Liver (tissue), 9 donors: ENCODE results near the gene FADS1. TPM values are rescaled to one million over a fixed set of nuclear protein-coding genes. Genes with fewer than 3 reads are reported as not detected.

Experiments used
- DNase-seq: peaks from one replicate; pipeline ENCODE4 v3.0.0-alpha.2; 2017; ENCODE audit warnings: low spot score
- H3K27ac ChIP-seq, 2 donors: one replicate each; pipeline ENCODE4 v1.7.0; 2013; ENCODE audit warnings: inconsistent platforms in 2 of 2, low read length in 2 of 2, control low read depth in 1 of 2, low read depth in 1 of 2, mild to moderate bottlenecking in 1 of 2
- H3K27me3 ChIP-seq, 4 donors: one replicate each; pipeline versions ENCODE4 v1.6.1 to v1.7.0; 2013; ENCODE audit warnings: low read length in 3 of 4, inconsistent platforms in 1 of 4, mild to moderate bottlenecking in 1 of 4, moderate library complexity in 1 of 4; ENCODE audit not compliant: control insufficient read depth in 4 of 4, insufficient read depth in 4 of 4
- H3K36me3 ChIP-seq, 4 donors: one replicate each; pipeline versions ENCODE4 v1.6.1 to v1.7.0; 2013; ENCODE audit warnings: low read length in 3 of 4, mild to moderate bottlenecking in 3 of 4, low read depth in 1 of 4, moderate library complexity in 1 of 4; ENCODE audit not compliant: control insufficient read depth in 4 of 4, insufficient read depth in 3 of 4
- H3K4me1 ChIP-seq, 4 donors: one replicate each; pipeline versions ENCODE4 v1.6.1 to v1.7.0; 2013; ENCODE audit warnings: low read length in 3 of 4, mild to moderate bottlenecking in 3 of 4, moderate library complexity in 1 of 4; ENCODE audit not compliant: control insufficient read depth in 4 of 4, insufficient read depth in 4 of 4
- H3K4me3 ChIP-seq, 3 donors: one replicate each; pipeline versions ENCODE4 v1.6.1 to v1.7.0; 2013; ENCODE audit warnings: low read length in 3 of 3, control low read depth in 1 of 3, low read depth in 1 of 3, mild to moderate bottlenecking in 1 of 3
- H3K9ac ChIP-seq, 2 donors: one replicate each; pipeline ENCODE4 v1.7.0; 2013; ENCODE audit warnings: low read length in 2 of 2, mild to moderate bottlenecking in 2 of 2, moderate library complexity in 2 of 2, control low read depth in 1 of 2, low read depth in 1 of 2
- H3K9me3 ChIP-seq, 4 donors: one replicate each; pipeline versions ENCODE4 v1.6.1 to v1.7.0; 2013; ENCODE audit warnings: low read length in 3 of 4; ENCODE audit not compliant: control insufficient read depth in 4 of 4
- ATF3 ChIP-seq: IDR thresholded peaks from 2 replicates; pipeline ENCODE4 v1.6.1; 2016; ENCODE audit warnings: antibody characterized with exemption
- CTCF ChIP-seq: fragments of 150-350 bp; IDR thresholded peaks from 2 replicates; pipeline ENCODE4 v1.5.1; 2017; ENCODE audit warnings: improper control_type of control experiment, low read depth, low read length; ENCODE audit not compliant: missing input control
- EGR1 ChIP-seq, 2 donors: IDR thresholded peaks; 2 replicates each; pipeline ENCODE4 v1.6.1; 2016 to 2018; ENCODE audit warnings: antibody characterized with exemption in 2 of 2, low read depth in 2 of 2
- FOXA1 ChIP-seq: IDR thresholded peaks from 2 replicates; pipeline ENCODE4 v1.6.1; 2016; ENCODE audit warnings: antibody characterized with exemption
- FOXA2 ChIP-seq: IDR thresholded peaks from 2 replicates; pipeline ENCODE4 v1.6.1; 2016; ENCODE audit warnings: antibody characterized with exemption
- GABPA ChIP-seq, 2 donors: IDR thresholded peaks in 1 of 2; conservative IDR thresholded peaks in 1 of 2; 2 replicates each; pipeline ENCODE4 v1.6.1; 2016; ENCODE audit warnings: antibody characterized with exemption in 2 of 2, mild to moderate bottlenecking in 1 of 2, moderate library complexity in 1 of 2
- HNF4A ChIP-seq, 2 donors: conservative IDR thresholded peaks; 2 replicates each; pipeline ENCODE4 v1.6.1; 2016; ENCODE audit warnings: antibody characterized with exemption in 2 of 2, mild to moderate bottlenecking in 2 of 2
- HNF4G ChIP-seq: IDR thresholded peaks from 2 replicates; pipeline ENCODE4 v1.6.1; 2016; ENCODE audit warnings: antibody characterized with exemption
- JUND ChIP-seq, 2 donors: IDR thresholded peaks; 2 replicates each; pipeline ENCODE4 v1.6.1; 2016; ENCODE audit warnings: antibody characterized with exemption in 2 of 2
- MAX ChIP-seq: IDR thresholded peaks from 2 replicates; pipeline ENCODE4 v1.6.1; 2016; ENCODE audit warnings: antibody characterized with exemption
- NR2F2 ChIP-seq: IDR thresholded peaks from 2 replicates; pipeline ENCODE4 v1.6.1; 2016; ENCODE audit warnings: antibody characterized with exemption
- RAD21 ChIP-seq, 2 donors: IDR thresholded peaks; 2 replicates each; pipeline ENCODE4 v1.6.1; 2016; ENCODE audit warnings: antibody characterized with exemption in 2 of 2, mild to moderate bottlenecking in 2 of 2
- REST ChIP-seq: IDR thresholded peaks from 2 replicates; pipeline ENCODE4 v1.6.1; 2016; ENCODE audit warnings: antibody characterized with exemption, mild to moderate bottlenecking
- RXRA ChIP-seq, 2 donors: IDR thresholded peaks; 2 replicates each; pipeline ENCODE4 v1.6.1; 2017 to 2018; ENCODE audit warnings: antibody characterized with exemption in 2 of 2, mild to moderate bottlenecking in 1 of 2
- SP1 ChIP-seq: IDR thresholded peaks from 2 replicates; pipeline ENCODE4 v1.6.1; 2018; ENCODE audit warnings: antibody characterized with exemption, mild to moderate bottlenecking
- TAF1 ChIP-seq: conservative IDR thresholded peaks from 2 replicates; pipeline ENCODE4 v1.6.1; 2016; ENCODE audit warnings: antibody characterized with exemption, mild to moderate bottlenecking
- YY1 ChIP-seq: IDR thresholded peaks from 2 replicates; pipeline ENCODE4 v1.6.1; 2016; ENCODE audit warnings: antibody characterized with exemption, mild to moderate bottlenecking
- ZBTB33 ChIP-seq: IDR thresholded peaks from 2 replicates; pipeline ENCODE4 v1.6.1; 2016; ENCODE audit warnings: antibody characterized with exemption
- WGBS: extraction: QIAGEN DNeasy Blood & Tissue Kit; methylation state at CpG from one replicate; pipeline ENCODE4 v1.1.7; 2013; 5-methylcytosine and 5-hydroxymethylcytosine counted together
- polyA plus RNA-seq, 2 donors: library from polyadenylated mRNA; stranded (reverse) in 1 of 2; unstranded in 1 of 2; fragments of 200-250 nt in 1 of 2; fragments of >200 nt in 1 of 2; fragmentation: Nextera tagmentation in 1 of 2; extraction: Ambion mirVana in 1 of 2; gene quantifications; one replicate each; pipeline versions ENCODE4 v1.2.1 to v1.2.3, GENCODE V29; 2013 to 2015
- total RNA-seq, 2 donors: library from RNA; depleted of rRNA; stranded (reverse); fragments of >200 nt; gene quantifications; one replicate each; pipeline ENCODE4 v1.2.3, GENCODE V29; 2014
- donor health status: healthy.
- donor health status: healthy.
- donor health status: healthy.
- donor health status: healthy.
- donor health status: healthy.

The FADS1 gene
- total and polyA plus RNA-seq, 4 donors, result 16.8 to 137 (median 58.7) TPM

GRCh38 chr11:61860054-61860903 lies 43.5 kb upstream of the FADS1 start (continued):
- TF ChIP-seq ATF3, result no peak
- TF ChIP-seq JUND (IDR thresholded peaks at IDR 0.05), result no peak
- no peak for TF ChIP-seq CTCF
- TF ChIP-seq EGR1 (IDR thresholded peaks at IDR 0.05; ENCODE audit: low read depth in 2 of 2), result no peak
- no peak for TF ChIP-seq HNF4A (conservative IDR thresholded peaks at IDR 0.05)
- TF ChIP-seq FOXA1, result no peak

- Histone ChIP-seq H3K9ac (no peak overlapping the region), H3K4me1 (no peaks in the 10 kb centered on the region), H3K27ac (no peak overlapping the region), H3K9me3 (no peaks in the 10 kb centered on the region), H3K4me3 (no peak overlapping the region), H3K36me3 (peaks cover 0 to 31% (median 14%) of the 10 kb centered on the region in 4 donors), H3K27me3 (no peaks in the 10 kb centered on the region)
- WGBS, result 88% methylated on average over 12 of the region's 12 CpGs
- TF ChIP-seq YY1 (no peak), SP1 (no peak), MAX (no peak), TAF1 (no peak), ZBTB33 (no peak), GABPA (IDR thresholded peaks at IDR 0.05 in 1 of 2, conservative IDR thresholded peaks at IDR 0.05 in 1 of 2) (no peak), NR2F2 (no peak), RXRA (IDR thresholded peaks at IDR 0.05) (no peak), FOXA2 (no peak), JUND (IDR thresholded peaks at IDR 0.05) (no peak), HNF4A (conservative IDR thresholded peaks at IDR 0.05) (no peak), FOXA1 (no peak), RAD21 (IDR thresholded peaks at IDR 0.05) (no peak), HNF4G (no peak), REST (no peak)
- DNase-seq, result no peak
Observed at GRCh38 chr11:61855939-61856680, 39.3 kb upstream of the FADS1 start.
